ENCODE measurements around the gene RNF183. TPM values are rescaled to one million over a fixed set of nuclear protein-coding genes. Genes with fewer than 3 reads are reported as not detected.

Gene RNF183
- total RNA-seq, 3 donors from 2014 or later: 0.37 TPM; not detected in 2

Other genes starting within 250 kb of the RNF183 start
- gene ZFP37, start 246.7 kb downstream of the RNF183 start, total RNA-seq: 1 to 10 TPM in 2 of 3 donors, under 1 TPM in 1; 0.98 to 1.2 (median 1.0) TPM
- gene SLC31A2, start 152.4 kb downstream of the RNF183 start, total RNA-seq: 1 to 10 TPM; 3.2 to 3.5 (median 3.4) TPM
- 10 to 100 TPM; 23.8 to 25.9 (median 24.2) TPM for gene FKBP15, start 82.1 kb downstream of the RNF183 start, total RNA-seq
- gene SLC31A1, start 81.8 kb downstream of the RNF183 start, total RNA-seq: 10 to 100 TPM in 2 of 3 donors, 1 to 10 TPM in 1; 9.8 to 14.5 (median 14.2) TPM
- 10 to 100 TPM; 53.7 to 64.8 (median 60.3) TPM for gene CDC26, start 27.8 kb downstream of the RNF183 start, total RNA-seq
- 10 to 100 TPM; 63.8 to 70.8 (median 65.1) TPM for gene PRPF4, start 27.7 kb downstream of the RNF183 start, total RNA-seq
- gene WDR31, start 36.9 kb upstream of the RNF183 start, total RNA-seq: 1 to 10 TPM in 1 of 3 donors, under 1 TPM in 2; 0.48 to 1.4 (median 0.73) TPM
- 1 to 10 TPM in 1 of 3 donors, under 1 TPM in 2; 0.60 to 1.8 (median 0.87) TPM for gene BSPRY, start 46.2 kb upstream of the RNF183 start, total RNA-seq
- 10 to 100 TPM in 2 of 3 donors, 1 to 10 TPM in 1; 7.1 to 14.4 (median 12.7) TPM for gene HDHD3, start 73.6 kb upstream of the RNF183 start, total RNA-seq
- 10 to 100 TPM; 17.9 to 18.4 (median 18.2) TPM for gene ALAD, start 97.9 kb upstream of the RNF183 start, total RNA-seq
- gene POLE3, start 107.3 kb upstream of the RNF183 start, total RNA-seq: 100 to 1,000 TPM in 2 of 3 donors, 10 to 100 TPM in 1; 97.5 to 111 (median 106) TPM
- 1 to 10 TPM in 2 of 3 donors, under 1 TPM in 1; 0.57 to 1.4 (median 1.1) TPM for gene C9orf43, start 107.4 kb upstream of the RNF183 start, total RNA-seq
- 10 to 100 TPM; 51.4 to 65.9 (median 63.5) TPM for gene RGS3, start 160.4 kb upstream of the RNF183 start, total RNA-seq